Endothelial cell of umbilical vein (primary cell): ENCODE measurements around the gene TENT4B. TPM values are rescaled to one million over a fixed set of nuclear protein-coding genes. Genes with fewer than 3 reads are reported as not detected.

ENCODE experiments used
- BruUV-seq: library from RNA; stranded (reverse); fragments of 400-500 nt; replicated peaks from 2 replicates; lab custom pipeline; 2021; lab: Mats Ljungman, UMichigan
- CTCF ChIA-PET: fragments of 300-600, 350-600 bp; sonication (Branson Sonifier 250); formaldehyde crosslinking; loops from one replicate; lab custom pipeline; 2021; ENCODE audit warnings: antibody characterized with exemption, inconsistent platforms; lab: Charles Lee
- POLR2A ChIA-PET: fragments of 300-600, 350-600 bp; sonication (Branson Sonifier 250); formaldehyde crosslinking; loops from one replicate; lab custom pipeline; 2021; ENCODE audit warnings: antibody characterized with exemption, inconsistent platforms; lab: Charles Lee
- DNase-seq: peaks from one replicate; pipeline ENCODE4 v3.0.0-alpha.2; 2011; ENCODE audit warnings: low read depth, low spot score
- FAIRE-seq: peaks from 2 replicates; lab custom pipeline; 2011; peaks lifted over from hg19 to GRCh38; lab: Jason Lieb, UNC
- H2AFZ ChIP-seq: 2 replicates; pipeline ENCODE4 v1.6.0; 2012; ENCODE audit warnings: low read depth, low read length, control low read depth, inconsistent platforms
- H3K27ac ChIP-seq: 2 replicates; pipeline ENCODE4 v1.5.1; 2011; ENCODE audit warnings: low read depth, mild to moderate bottlenecking, control low read depth, low read length, moderate library complexity; ENCODE audit not compliant: insufficient read depth
- H3K27me3 ChIP-seq, 2 experiments: 2 replicates each; pipeline versions ENCODE4 v1.6.0 to v1.6.1; 2011; ENCODE audit warnings: low read length in 2 of 2, mixed read lengths in 1 of 2; ENCODE audit not compliant: control insufficient read depth in 2 of 2, insufficient read depth in 2 of 2
- H3K36me3 ChIP-seq, 2 experiments: 2 replicates in 1 of 2; 3 replicates in 1 of 2; pipeline ENCODE4 v1.5.1; 2011; ENCODE audit warnings: low read length in 2 of 2, mild to moderate bottlenecking in 1 of 2, moderate library complexity in 1 of 2; ENCODE audit not compliant: control insufficient read depth in 2 of 2, insufficient read depth in 2 of 2; ENCODE audit errors: extremely low read depth in 1 of 2
- H3K4me1 ChIP-seq: 3 replicates; pipeline ENCODE4 v1.5.1; 2011; ENCODE audit warnings: mild to moderate bottlenecking, low read length; ENCODE audit not compliant: control insufficient read depth, insufficient read depth; ENCODE audit errors: extremely low read depth
- H3K4me2 ChIP-seq: 2 replicates; pipeline ENCODE4 v1.6.1; 2011; ENCODE audit warnings: low read length, control low read depth, mixed read lengths; ENCODE audit not compliant: insufficient read depth
- H3K4me3 ChIP-seq, 3 experiments: fragments of 200-600 bp in 1 of 3; sonication (generic), shearing (Covaris generic) in 1 of 3; replicated peaks in 1 of 3; 2 replicates each; pipeline ENCODE4 v1.5.1; 2011 to 2016; ENCODE audit warnings: control low read depth in 3 of 3, low read length in 3 of 3, mild to moderate bottlenecking in 2 of 3, inconsistent platforms in 1 of 3, low read depth in 1 of 3, moderate library complexity in 1 of 3; ENCODE audit not compliant: insufficient read depth in 1 of 3
- H3K79me2 ChIP-seq: 2 replicates; pipeline ENCODE4 v1.6.0; 2012; ENCODE audit warnings: low read length, inconsistent platforms; ENCODE audit not compliant: control insufficient read depth, insufficient read depth
- H3K9ac ChIP-seq: replicated peaks from 2 replicates; pipeline ENCODE3; 2011; ENCODE audit warnings: low read length, control low read depth; ENCODE audit not compliant: insufficient read depth; ENCODE audit errors: extremely low read depth
- H3K9me1 ChIP-seq: replicated peaks from 3 replicates; pipeline ENCODE4 v1.6.0; 2011; ENCODE audit warnings: mild to moderate bottlenecking, low read length; ENCODE audit not compliant: control insufficient read depth, insufficient read depth; ENCODE audit errors: extremely low read depth
- H3K9me3 ChIP-seq: replicated peaks from 2 replicates; pipeline ENCODE4 v1.5.1; 2012; ENCODE audit warnings: low read length, inconsistent platforms; ENCODE audit not compliant: control insufficient read depth, insufficient read depth
- H4K20me1 ChIP-seq: replicated peaks from 2 replicates; pipeline ENCODE3; 2011; ENCODE audit warnings: mild to moderate bottlenecking, low read length; ENCODE audit not compliant: control insufficient read depth, insufficient read depth; ENCODE audit errors: extremely low read depth
- CTCF ChIP-seq, 2 donors: IDR thresholded peaks; 1 replicate in 1 of 2; 2 replicates in 1 of 2; pipeline ENCODE4 v1.5.1; 2011; ENCODE audit warnings: low read length in 2 of 2, mild to moderate bottlenecking in 2 of 2, moderate library complexity in 2 of 2, control low read depth in 1 of 2, inconsistent platforms in 1 of 2, low read depth in 1 of 2; ENCODE audit not compliant: insufficient read depth in 1 of 2; ENCODE audit errors: extremely low read depth in 1 of 2
- EZH2 ChIP-seq: IDR thresholded peaks from 2 replicates; pipeline ENCODE4 v1.6.1; 2012; ENCODE audit warnings: borderline replicate concordance, low read depth, mild to moderate bottlenecking, moderate library complexity, low read length, inconsistent platforms; ENCODE audit not compliant: severe bottlenecking
- FOS ChIP-seq: IDR thresholded peaks from 2 replicates; pipeline ENCODE4 v1.6.1; 2011; ENCODE audit warnings: mild to moderate bottlenecking, low read length, moderate library complexity, borderline replicate concordance; ENCODE audit not compliant: insufficient read depth
- GATA2 ChIP-seq: IDR thresholded peaks from 2 replicates; pipeline ENCODE4 v1.7.0; 2011; ENCODE audit warnings: low read depth, mild to moderate bottlenecking, moderate library complexity, mixed read lengths, low read length; ENCODE audit not compliant: insufficient read length, insufficient read depth
- JUN ChIP-seq: IDR thresholded peaks from 2 replicates; pipeline ENCODE4 v1.6.1; 2011; ENCODE audit warnings: borderline replicate concordance, low read depth; ENCODE audit not compliant: insufficient read length, insufficient read depth
- MYC ChIP-seq: IDR thresholded peaks from one replicate; pipeline ENCODE4 v1.6.1; 2011; ENCODE audit warnings: mild to moderate bottlenecking, low read depth, low read length
- POLR2A ChIP-seq: IDR thresholded peaks from 2 replicates; pipeline ENCODE4 v1.6.1; 2012; ENCODE audit warnings: low read depth, mild to moderate bottlenecking, control low read depth, low read length
- POLR2AphosphoS5 ChIP-seq: IDR thresholded peaks from 2 replicates; pipeline ENCODE4 v1.6.1; 2012; ENCODE audit warnings: low read depth, mild to moderate bottlenecking, control low read depth, low read length, moderate library complexity; ENCODE audit not compliant: insufficient read depth
- dilution Hi-C: fragments of 300-500 bp; cut with MboI; formaldehyde crosslinking; loops from one replicate; pipeline ENCODE4 v1.15.0; 2019; ENCODE audit warnings: low sequenced_read_pairs; ENCODE audit not compliant: extremely low pct_ligation_motif_present
- intact Hi-C: fragments of 100-400 bp; cut with micrococcal nuclease; formaldehyde crosslinking; loops from one replicate; pipeline ENCODE4 v1.10.0; 2022
- polyA plus RNA-seq, 4 experiments: library from polyadenylated mRNA; depleted of rRNA in 3 of 4; stranded (reverse) in 3 of 4; unstranded in 1 of 4; fragments of >200 nt; gene quantifications; 2 replicates each; pipeline versions ENCODE4 v1.2.1 to v1.2.3, GENCODE V29; 2011 to 2012; ENCODE audit warnings: missing spikeins in 1 of 4
- total RNA-seq: library from RNA; stranded (reverse); gene quantifications from 2 replicates; pipeline ENCODE4 v1.2.3, GENCODE V29; 2021
- TF ChIP-seq, protein P1 (sequence below): IDR thresholded peaks from 2 replicates; pipeline ENCODE4 v1.6.1; 2011; ENCODE audit not compliant: insufficient read depth, insufficient read length

Gene TENT4B
- total and polyA plus RNA-seq, 2 donors (not counting 3 experiments of a cell fraction or from before 2014, with no cell fraction given): 4.2 to 13.1 TPM

- Histone ChIP-seq H3K4me3 (no peak overlapping the region), H3K79me2 (no peaks in the 10 kb centered on the region), H3K4me1 (no peaks in the 10 kb centered on the region), H3K36me3 (no peaks in the 10 kb centered on the region), H3K9me1 (no peaks in the 10 kb centered on the region), H2AFZ (no peak overlapping the region), H3K9ac (no peak overlapping the region), H3K27me3 (no peaks in the 10 kb centered on the region), H4K20me1 (no peaks in the 10 kb centered on the region), H3K27ac (no peak overlapping the region), H3K9me3 (no peaks in the 10 kb centered on the region), H3K4me2 (no peak overlapping the region)
- intact Hi-C loops (no loop called here), dilution Hi-C loops (no loop called here)
- POLR2A ChIA-PET: no interaction called here
- no peak for FAIRE-seq
- TF ChIP-seq EZH2 (no peak), MYC (no peak), POLR2AphosphoS5 (no peak), POLR2A (no peak), CTCF (IDR thresholded peaks at IDR 0.05; ENCODE audit: extremely low read depth in 1 of 2, insufficient read depth in 1 of 2, low read depth in 1 of 2, low read length in 2 of 2) (no peak), FOS (no peak)
- no peak for DNase-seq
- CTCF ChIA-PET: interaction anchor here (0.7 to 1.1 kb wide), 5 partner anchors 18 to 392 kb away, joined by 3 to 5 read pairs (median 3); partner anchors contain the start of gene CNEP1R1
- no TSS peak for BruUV-seq
Measured at GRCh38 chr16:50273382-50273690, 120.2 kb downstream of the TENT4B start.

- TF ChIP-seq EZH2: no peak
- TF ChIP-seq POLR2A: no peak
- TF ChIP-seq MYC: no peak
- TF ChIP-seq, protein P1, sequence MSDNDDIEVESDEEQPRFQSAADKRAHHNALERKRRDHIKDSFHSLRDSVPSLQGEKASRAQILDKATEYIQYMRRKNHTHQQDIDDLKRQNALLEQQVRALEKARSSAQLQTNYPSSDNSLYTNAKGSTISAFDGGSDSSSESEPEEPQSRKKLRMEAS: no peak
- no peak for TF ChIP-seq CTCF (IDR thresholded peaks at IDR 0.05; ENCODE audit: extremely low read depth in 1 of 2, insufficient read depth in 1 of 2, low read depth in 1 of 2, low read length in 2 of 2)
- TF ChIP-seq GATA2: no peak
- TF ChIP-seq JUN: no peak
- TF ChIP-seq FOS: no peak
- TF ChIP-seq POLR2AphosphoS5: no peak
- H3K4me1 ChIP-seq: no peaks in the 10 kb centered on the region
- no peak overlapping the region for H3K4me3 ChIP-seq
- DNase-seq: no peak
- no peaks in the 10 kb centered on the region for H3K36me3 ChIP-seq
- H2AFZ ChIP-seq: no peak overlapping the region
- H3K27ac ChIP-seq: no peak overlapping the region
- dilution Hi-C loops: no loop called here
- no peaks in the 10 kb centered on the region for H3K9me1 ChIP-seq
- ChIA-PET CTCF (interaction anchor here (0.6 to 1.1 kb wide), 4 partner anchors 19 to 855 kb away, joined by 3 to 5 read pairs (median 3); partner anchors contain the start of gene CNEP1R1), POLR2A (no interaction called here)
- no peak overlapping the region for H3K9ac ChIP-seq
- H3K9me3 ChIP-seq: no peaks in the 10 kb centered on the region
- no peaks in the 10 kb centered on the region for H4K20me1 ChIP-seq
- intact Hi-C loops: no loop called here
- BruUV-seq: no TSS peak
- no peaks in the 10 kb centered on the region for H3K79me2 ChIP-seq
- H3K4me2 ChIP-seq: no peak overlapping the region
- no peaks in the 10 kb centered on the region for H3K27me3 ChIP-seq
- FAIRE-seq: no peak
Measured at GRCh38 chr16:50273888-50274325, 120.8 kb downstream of the TENT4B start.
